ENCODE data around the gene ACSL5.

Gene ACSL5

GRCh38 chr10:112336556-112337201, 37.2 kb upstream of the ACSL5 start:
- no peaks in the 10 kb centered on the region for H3K4me1 ChIP-seq (ENCODE audit: control insufficient read depth in 5 of 5, insufficient read depth in 5 of 5, low read length in 5 of 5)
- H3K4me3 ChIP-seq (ENCODE audit: low read depth in 1 of 5, low read length in 5 of 5), result no peak overlapping the region
- H3K27me3 ChIP-seq (ENCODE audit: control insufficient read depth in 5 of 5, insufficient read depth in 4 of 5, low read length in 5 of 5), result peaks cover 0 to 6% (median 0%) of the 10 kb centered on the region in 5 donors
- H3K27ac ChIP-seq (ENCODE audit: low read depth, low read length), result no peak overlapping the region
- H3K36me3 ChIP-seq (ENCODE audit: control insufficient read depth in 5 of 5, insufficient read depth in 5 of 5, low read length in 5 of 5), result no peaks in the 10 kb centered on the region
- no peaks in the 10 kb centered on the region for H3K9me3 ChIP-seq (ENCODE audit: control insufficient read depth in 5 of 5, low read length in 5 of 5)
- H3K9ac ChIP-seq (ENCODE audit: low read length in 5 of 5), result no peak overlapping the region

GRCh38 chr10:112338957-112339356, 35.0 kb upstream of the ACSL5 start:
- Histone ChIP-seq H3K9ac (ENCODE audit: low read length in 5 of 5) (no peak overlapping the region), H3K9me3 (ENCODE audit: control insufficient read depth in 5 of 5, low read length in 5 of 5) (no peaks in the 10 kb centered on the region), H3K27ac (ENCODE audit: low read depth, low read length) (no peak overlapping the region), H3K4me1 (ENCODE audit: control insufficient read depth in 5 of 5, insufficient read depth in 5 of 5, low read length in 5 of 5) (peaks cover 0 to under 1% (median 0%) of the 10 kb centered on the region in 5 donors), H3K27me3 (ENCODE audit: control insufficient read depth in 5 of 5, insufficient read depth in 4 of 5, low read length in 5 of 5) (peaks cover 0 to 3% (median 0%) of the 10 kb centered on the region in 5 donors), H3K36me3 (ENCODE audit: control insufficient read depth in 5 of 5, insufficient read depth in 5 of 5, low read length in 5 of 5) (no peaks in the 10 kb centered on the region), H3K4me3 (ENCODE audit: low read depth in 1 of 5, low read length in 5 of 5) (no peak overlapping the region)

- Histone ChIP-seq H3K36me3 (ENCODE audit: control insufficient read depth in 5 of 5, insufficient read depth in 5 of 5, low read length in 5 of 5) (no peaks in the 10 kb centered on the region), H3K27me3 (ENCODE audit: control insufficient read depth in 5 of 5, insufficient read depth in 4 of 5, low read length in 5 of 5) (peaks cover 0 to 3% (median 0%) of the 10 kb centered on the region in 5 donors), H3K4me3 (ENCODE audit: low read depth in 1 of 5, low read length in 5 of 5) (no peak overlapping the region), H3K4me1 (ENCODE audit: control insufficient read depth in 5 of 5, insufficient read depth in 5 of 5, low read length in 5 of 5) (peaks cover 0 to 3% (median 0%) of the 10 kb centered on the region in 5 donors), H3K9me3 (ENCODE audit: control insufficient read depth in 5 of 5, low read length in 5 of 5) (no peaks in the 10 kb centered on the region), H3K9ac (ENCODE audit: low read length in 5 of 5) (no peak overlapping the region), H3K27ac (ENCODE audit: low read depth, low read length) (no peak overlapping the region)
These were observed 33.3 kb upstream of the ACSL5 start for GRCh38 chr10:112340601-112341000.

GRCh38 chr10:112343056-112343806, 30.7 kb upstream of the ACSL5 start:
- no peaks in the 10 kb centered on the region for H3K36me3 ChIP-seq (ENCODE audit: control insufficient read depth in 5 of 5, insufficient read depth in 5 of 5, low read length in 5 of 5)
- no peak overlapping the region for H3K27ac ChIP-seq (ENCODE audit: low read depth, low read length)
- peaks cover 0 to 3% (median 0%) of the 10 kb centered on the region in 5 donors for H3K4me1 ChIP-seq (ENCODE audit: control insufficient read depth in 5 of 5, insufficient read depth in 5 of 5, low read length in 5 of 5)
- no peaks in the 10 kb centered on the region for H3K9me3 ChIP-seq (ENCODE audit: control insufficient read depth in 5 of 5, low read length in 5 of 5)
- no peaks in the 10 kb centered on the region for H3K27me3 ChIP-seq (ENCODE audit: control insufficient read depth in 5 of 5, insufficient read depth in 4 of 5, low read length in 5 of 5)
- H3K9ac ChIP-seq (ENCODE audit: low read length in 5 of 5), result no peak overlapping the region
- no peak overlapping the region for H3K4me3 ChIP-seq (ENCODE audit: low read depth in 1 of 5, low read length in 5 of 5)

- Histone ChIP-seq H3K9me3 (ENCODE audit: control insufficient read depth in 5 of 5, low read length in 5 of 5) (no peaks in the 10 kb centered on the region), H3K4me3 (ENCODE audit: low read depth in 1 of 5, low read length in 5 of 5) (no peak overlapping the region)
These were observed 29.7 kb upstream of the ACSL5 start for GRCh38 chr10:112344261-112344660.

GRCh38 chr10:112345202-112345601, 28.7 kb upstream of the ACSL5 start:
- Histone ChIP-seq H3K9me3 (ENCODE audit: control insufficient read depth in 5 of 5, low read length in 5 of 5) (no peaks in the 10 kb centered on the region), H3K27ac (ENCODE audit: low read depth, low read length) (no peak overlapping the region), H3K4me1 (ENCODE audit: control insufficient read depth in 5 of 5, insufficient read depth in 5 of 5, low read length in 5 of 5) (peaks cover 0 to 3% (median 0%) of the 10 kb centered on the region in 5 donors), H3K4me3 (ENCODE audit: low read depth in 1 of 5, low read length in 5 of 5) (no peak overlapping the region), H3K36me3 (ENCODE audit: control insufficient read depth in 5 of 5, insufficient read depth in 5 of 5, low read length in 5 of 5) (no peaks in the 10 kb centered on the region), H3K27me3 (ENCODE audit: control insufficient read depth in 5 of 5, insufficient read depth in 4 of 5, low read length in 5 of 5) (no peaks in the 10 kb centered on the region), H3K9ac (ENCODE audit: low read length in 5 of 5) (no peak overlapping the region)

More at GRCh38 chr10:112344261-112344660, 29.7 kb upstream of the ACSL5 start:
- H3K9ac ChIP-seq (ENCODE audit: low read length in 5 of 5), result no peak overlapping the region
- H3K36me3 ChIP-seq (ENCODE audit: control insufficient read depth in 5 of 5, insufficient read depth in 5 of 5, low read length in 5 of 5), result no peaks in the 10 kb centered on the region
- H3K27ac ChIP-seq (ENCODE audit: low read depth, low read length), result no peak overlapping the region
- H3K4me1 ChIP-seq (ENCODE audit: control insufficient read depth in 5 of 5, insufficient read depth in 5 of 5, low read length in 5 of 5), result peaks cover 0 to 3% (median 0%) of the 10 kb centered on the region in 5 donors
- H3K27me3 ChIP-seq (ENCODE audit: control insufficient read depth in 5 of 5, insufficient read depth in 4 of 5, low read length in 5 of 5), result no peaks in the 10 kb centered on the region

- Histone ChIP-seq H3K9ac (ENCODE audit: low read length in 5 of 5) (no peak overlapping the region), H3K9me3 (ENCODE audit: control insufficient read depth in 5 of 5, low read length in 5 of 5) (no peaks in the 10 kb centered on the region), H3K27ac (ENCODE audit: low read depth, low read length) (no peak overlapping the region), H3K36me3 (ENCODE audit: control insufficient read depth in 5 of 5, insufficient read depth in 5 of 5, low read length in 5 of 5) (no peaks in the 10 kb centered on the region), H3K4me3 (ENCODE audit: low read depth in 1 of 5, low read length in 5 of 5) (no peak overlapping the region), H3K27me3 (ENCODE audit: control insufficient read depth in 5 of 5, insufficient read depth in 4 of 5, low read length in 5 of 5) (no peaks in the 10 kb centered on the region), H3K4me1 (ENCODE audit: control insufficient read depth in 5 of 5, insufficient read depth in 5 of 5, low read length in 5 of 5) (peaks cover 0 to 3% (median 0%) of the 10 kb centered on the region in 5 donors)
These were observed 28.2 kb upstream of the ACSL5 start for GRCh38 chr10:112345743-112346142.

- Histone ChIP-seq H3K4me3 (ENCODE audit: low read depth in 1 of 5, low read length in 5 of 5) (no peak overlapping the region), H3K9ac (ENCODE audit: low read length in 5 of 5) (no peak overlapping the region), H3K9me3 (ENCODE audit: control insufficient read depth in 5 of 5, low read length in 5 of 5) (no peaks in the 10 kb centered on the region), H3K27ac (ENCODE audit: low read depth, low read length) (no peak overlapping the region), H3K27me3 (ENCODE audit: control insufficient read depth in 5 of 5, insufficient read depth in 4 of 5, low read length in 5 of 5) (no peaks in the 10 kb centered on the region), H3K36me3 (ENCODE audit: control insufficient read depth in 5 of 5, insufficient read depth in 5 of 5, low read length in 5 of 5) (no peaks in the 10 kb centered on the region), H3K4me1 (ENCODE audit: control insufficient read depth in 5 of 5, insufficient read depth in 5 of 5, low read length in 5 of 5) (peaks cover 0 to 3% (median 0%) of the 10 kb centered on the region in 5 donors)
These were observed 27.1 kb upstream of the ACSL5 start for GRCh38 chr10:112346774-112347173.

GRCh38 chr10:112347709-112348671, 25.9 kb upstream of the ACSL5 start:
- Histone ChIP-seq H3K27ac (ENCODE audit: low read depth, low read length) (no peak overlapping the region), H3K36me3 (ENCODE audit: control insufficient read depth in 5 of 5, insufficient read depth in 5 of 5, low read length in 5 of 5) (no peaks in the 10 kb centered on the region), H3K27me3 (ENCODE audit: control insufficient read depth in 5 of 5, insufficient read depth in 4 of 5, low read length in 5 of 5) (no peaks in the 10 kb centered on the region)

More at GRCh38 chr10:112347709-112348671, 25.9 kb upstream of the ACSL5 start:
- H3K9ac ChIP-seq (ENCODE audit: low read length in 5 of 5), result no peak overlapping the region
- no peak overlapping the region for H3K4me3 ChIP-seq (ENCODE audit: low read depth in 1 of 5, low read length in 5 of 5)
- H3K9me3 ChIP-seq (ENCODE audit: control insufficient read depth in 5 of 5, low read length in 5 of 5), result no peaks in the 10 kb centered on the region
- peaks cover 0 to 3% (median 0%) of the 10 kb centered on the region in 5 donors for H3K4me1 ChIP-seq (ENCODE audit: control insufficient read depth in 5 of 5, insufficient read depth in 5 of 5, low read length in 5 of 5)

All from subcutaneous abdominal adipose tissue (tissue), 5 donors.